Tibial nerve (tissue), 3 donors: ENCODE results near the gene RANBP17.

ENCODE experiments used
- CTCF ChIP-seq, 5 experiments: fragments of 200-600 bp in 3 of 5; fragments of 450-650 bp in 2 of 5; sonication (generic) in 3 of 5; IDR thresholded peaks; one replicate each; pipeline ENCODE4 v1.5.1; 2016 to 2019; ENCODE audit warnings: antibody characterized with exemption in 5 of 5, mild to moderate bottlenecking in 3 of 5, moderate library complexity in 2 of 5
- POLR2A ChIP-seq, 2 donors: fragments of 450-650 bp; IDR thresholded peaks; one replicate each; pipeline ENCODE4 v1.6.1; 2017; ENCODE audit warnings: antibody characterized with exemption in 2 of 2, mild to moderate bottlenecking in 2 of 2, moderate library complexity in 2 of 2

GRCh38 chr5:170892196-170892595 is 30.4 kb downstream of the RANBP17 start:
- TF ChIP-seq CTCF (IDR thresholded peaks at IDR 0.05) (no peak), POLR2A (IDR thresholded peaks at IDR 0.05) (no peak)
